Measurements from ENCODE around the gene MTHFD1L.
"Not testable (repeated sequence)": the region's sequence is repeated elsewhere in the genome, so short reads cannot be mapped to it uniquely, and the experiment has no call there.

MTHFD1L gene

GRCh38 chr6:151103266-151103665 lies 237.8 kb downstream of the MTHFD1L start:
- no peak for DNase-seq

GRCh38 chr6:151107897-151108427 lies 242.5 kb downstream of the MTHFD1L start:
- DNase-seq, result no peak

GRCh38 chr6:151108548-151108947 lies 243.0 kb downstream of the MTHFD1L start:
- DNase-seq, result no peak

GRCh38 chr6:151109361-151109760 lies 243.9 kb downstream of the MTHFD1L start:
- DNase-seq, result no peak

GRCh38 chr6:151109869-151110575 lies 244.5 kb downstream of the MTHFD1L start:
- no peak for DNase-seq

- DNase-seq, result no peak
These were observed 245.0 kb downstream of the MTHFD1L start for GRCh38 chr6:151110576-151110905.

GRCh38 chr6:151111670-151112069 lies 246.2 kb downstream of the MTHFD1L start:
- no peak for DNase-seq

GRCh38 chr6:151112130-151112529 lies 246.6 kb downstream of the MTHFD1L start:
- DNase-seq, result no peak

GRCh38 chr6:151112884-151113283 lies 247.4 kb downstream of the MTHFD1L start:
- not testable (repeated sequence) for DNase-seq

- no peak for DNase-seq
These were observed 248.1 kb downstream of the MTHFD1L start for GRCh38 chr6:151113641-151114040.

- DNase-seq, result no peak
These were observed 253.1 kb downstream of the MTHFD1L start for GRCh38 chr6:151118461-151119123.

- DNase-seq, result no peak
These were observed 254.5 kb downstream of the MTHFD1L start for GRCh38 chr6:151119823-151120524.

GRCh38 chr6:151121900-151122299 lies 256.4 kb downstream of the MTHFD1L start:
- no peak for DNase-seq

GRCh38 chr6:151123641-151124040 lies 258.1 kb downstream of the MTHFD1L start:
- DNase-seq, result not testable (repeated sequence)

- not testable (repeated sequence) for DNase-seq
These were observed 259.7 kb downstream of the MTHFD1L start for GRCh38 chr6:151125242-151125641.

- not testable (repeated sequence) for DNase-seq
These were observed 260.3 kb downstream of the MTHFD1L start for GRCh38 chr6:151125651-151126416.

GRCh38 chr6:151126417-151126724 lies 260.9 kb downstream of the MTHFD1L start:
- DNase-seq, result not testable (repeated sequence)

- not testable (repeated sequence) for DNase-seq
These were observed 261.8 kb downstream of the MTHFD1L start for GRCh38 chr6:151127133-151127798.

- DNase-seq, result no peak
These were observed 263.4 kb downstream of the MTHFD1L start for GRCh38 chr6:151128763-151129370.

- DNase-seq, result no peak
These were observed 264.8 kb downstream of the MTHFD1L start for GRCh38 chr6:151130329-151130728.

GRCh38 chr6:151131324-151132007 lies 266.0 kb downstream of the MTHFD1L start:
- no peak for DNase-seq

Data from SIG-M5 (cell line).